Testis (tissue), 2 donors: ENCODE data around the gene SREBF2.

Source experiments
- CTCF ChIP-seq, 3 experiments: fragments of 450-650 bp in 2 of 3; fragments of 200-600 bp in 1 of 3; sonication (generic) in 1 of 3; IDR thresholded peaks; one replicate each; pipeline ENCODE4 v1.5.1; 2016 to 2019; ENCODE audit warnings: antibody characterized with exemption in 3 of 3, mild to moderate bottlenecking in 2 of 3, moderate library complexity in 1 of 3
- POLR2A ChIP-seq: fragments of 450-650 bp; IDR thresholded peaks from one replicate; pipeline ENCODE4 v1.6.1; 2017; ENCODE audit warnings: antibody characterized with exemption, mild to moderate bottlenecking, moderate library complexity

GRCh38 chr22:41899110-41899509 lies 66.2 kb downstream of the SREBF2 start:
- no peak for TF ChIP-seq CTCF (IDR thresholded peaks at IDR 0.05)
- TF ChIP-seq POLR2A = no peak
